Tibial artery (tissue), 4 donors: ENCODE results near the gene SLC36A1.

Experiments used
- DNase-seq, 2 donors: peaks; one replicate each; pipeline ENCODE4 v3.0.0-alpha.2; 2019
- H3K27ac ChIP-seq, 2 donors: fragments of 200-600 bp; sonication (generic) in 1 of 2; 1 replicate in 1 of 2; 2 replicates in 1 of 2; pipeline ENCODE4 v1.5.1; 2018 to 2019; ENCODE audit warnings: mild to moderate bottlenecking in 1 of 2
- H3K27me3 ChIP-seq, 2 donors: fragments of 200-600 bp; sonication (generic) in 1 of 2; one replicate each; pipeline versions ENCODE4 v1.5.1 to v1.6.0; 2016 to 2019
- H3K36me3 ChIP-seq, 3 donors: fragments of 200-600 bp; sonication (generic) in 2 of 3; one replicate each; pipeline ENCODE4 v1.5.1; 2016 to 2019; ENCODE audit warnings: mild to moderate bottlenecking in 2 of 3
- H3K4me1 ChIP-seq, 4 donors: fragments of 200-600 bp; sonication (generic) in 2 of 4; 1 replicate in 3 of 4; 2 replicates in 1 of 4; pipeline ENCODE4 v1.5.1; 2016 to 2019
- H3K4me3 ChIP-seq, 2 donors: fragments of 200-600 bp; sonication (generic) in 1 of 2; 1 replicate in 1 of 2; 2 replicates in 1 of 2; pipeline ENCODE4 v1.5.1; 2018 to 2019; ENCODE audit warnings: mild to moderate bottlenecking in 2 of 2
- H3K9me3 ChIP-seq, 3 donors: fragments of 200-600 bp; sonication (generic) in 1 of 3; one replicate each; pipeline ENCODE4 v1.5.1; 2016 to 2019
- CTCF ChIP-seq, 2 experiments: fragments of 200-600 bp in 1 of 2; fragments of 450-650 bp in 1 of 2; IDR thresholded peaks; one replicate each; pipeline ENCODE4 v1.5.1; 2017 to 2019; ENCODE audit warnings: antibody characterized with exemption in 2 of 2, mild to moderate bottlenecking in 1 of 2, moderate library complexity in 1 of 2
- intact Hi-C: fragments of 100-400 bp; cut with DNase I; formaldehyde crosslinking; loops from one replicate; pipeline ENCODE4 v1.15.0; 2023; ENCODE audit warnings: low total_unique reads

Gene SLC36A1

GRCh38 chr5:151528153-151528552 lies 80.8 kb downstream of the SLC36A1 start:
- H3K4me3 ChIP-seq: no peak overlapping the region
- no peaks in the 10 kb centered on the region for H3K36me3 ChIP-seq
- H3K27me3 ChIP-seq: no peaks in the 10 kb centered on the region
- H3K4me1 ChIP-seq: no peaks in the 10 kb centered on the region
- H3K9me3 ChIP-seq: no peaks in the 10 kb centered on the region
- intact Hi-C loops: no loop called here
- no peak for DNase-seq
- TF ChIP-seq CTCF (IDR thresholded peaks at IDR 0.05): no peak
- no peak overlapping the region for H3K27ac ChIP-seq

- intact Hi-C loops: no loop called here
- no peak for DNase-seq
- no peaks in the 10 kb centered on the region for H3K36me3 ChIP-seq
- H3K27ac ChIP-seq: no peak overlapping the region
- no peaks in the 10 kb centered on the region for H3K4me1 ChIP-seq
- no peak for TF ChIP-seq CTCF (IDR thresholded peaks at IDR 0.05)
- no peaks in the 10 kb centered on the region for H3K27me3 ChIP-seq
- no peak overlapping the region for H3K4me3 ChIP-seq
- H3K9me3 ChIP-seq: no peaks in the 10 kb centered on the region
Observed at GRCh38 chr5:151528996-151529395, 81.6 kb downstream of the SLC36A1 start.

- no peak overlapping the region for H3K27ac ChIP-seq
Observed at GRCh38 chr5:151531581-151531980, 84.2 kb downstream of the SLC36A1 start.

GRCh38 chr5:151532416-151532815 lies 85.0 kb downstream of the SLC36A1 start:
- Histone ChIP-seq H3K36me3 (no peaks in the 10 kb centered on the region), H3K27ac (no peak overlapping the region), H3K9me3 (no peaks in the 10 kb centered on the region), H3K4me3 (no peak overlapping the region), H3K27me3 (no peaks in the 10 kb centered on the region), H3K4me1 (no peaks in the 10 kb centered on the region)
- DNase-seq: no peak
- intact Hi-C loops: no loop called here
- no peak for TF ChIP-seq CTCF (IDR thresholded peaks at IDR 0.05)

More at GRCh38 chr5:151531581-151531980, 84.2 kb downstream of the SLC36A1 start:
- H3K4me1 ChIP-seq: no peaks in the 10 kb centered on the region
- no peak overlapping the region for H3K4me3 ChIP-seq
- no peaks in the 10 kb centered on the region for H3K9me3 ChIP-seq
- no peak for TF ChIP-seq CTCF (IDR thresholded peaks at IDR 0.05)
- intact Hi-C loops: no loop called here
- no peaks in the 10 kb centered on the region for H3K36me3 ChIP-seq
- no peak for DNase-seq
- H3K27me3 ChIP-seq: no peaks in the 10 kb centered on the region

GRCh38 chr5:151534350-151534749 lies 86.9 kb downstream of the SLC36A1 start:
- intact Hi-C loops: no loop called here
- DNase-seq: no peak
- no peaks in the 10 kb centered on the region for H3K9me3 ChIP-seq

More at GRCh38 chr5:151534350-151534749, 86.9 kb downstream of the SLC36A1 start:
- no peak overlapping the region for H3K4me3 ChIP-seq
- no peak overlapping the region for H3K27ac ChIP-seq
- H3K36me3 ChIP-seq: no peaks in the 10 kb centered on the region
- TF ChIP-seq CTCF (IDR thresholded peaks at IDR 0.05): no peak
- H3K4me1 ChIP-seq: no peaks in the 10 kb centered on the region
- H3K27me3 ChIP-seq: no peaks in the 10 kb centered on the region
